Hepatic stellate cell (primary cell): ENCODE measurements around the gene OXTR.
A peak's percentile ranks its signal among the peaks of the same experiment; 100 is the strongest.

Experiments used
- DNase-seq: peaks from one replicate; pipeline ENCODE4 v3.0.0; 2011; ENCODE audit warnings: low spot score

OXTR gene

GRCh38 chr3:8767667-8768363 is 1.6 kb downstream of the OXTR start:
- peak; percentile 41 for DNase-seq

- no peak for DNase-seq
Measured at GRCh38 chr3:8767256-8767666, 2.2 kb downstream of the OXTR start.

GRCh38 chr3:8766148-8766547 is 3.3 kb downstream of the OXTR start:
- no peak for DNase-seq

- DNase-seq: no peak
Measured at GRCh38 chr3:8765528-8765927, 3.9 kb downstream of the OXTR start.

GRCh38 chr3:8764528-8764927 is 4.9 kb downstream of the OXTR start:
- DNase-seq: no peak

- no peak for DNase-seq
Measured at GRCh38 chr3:8762607-8763377, 6.6 kb downstream of the OXTR start.

- DNase-seq: no peak
Measured at GRCh38 chr3:8761866-8762265, 7.5 kb downstream of the OXTR start.

- no peak for DNase-seq
Measured at GRCh38 chr3:8760506-8760905, 8.9 kb downstream of the OXTR start.

GRCh38 chr3:8760091-8760490 is 9.3 kb downstream of the OXTR start:
- no peak for DNase-seq

GRCh38 chr3:8759038-8759707 is 10.2 kb downstream of the OXTR start:
- DNase-seq: no peak

- DNase-seq: no peak
Measured at GRCh38 chr3:8757551-8758518, 11.6 kb downstream of the OXTR start.

GRCh38 chr3:8756671-8757070 is 12.7 kb downstream of the OXTR start:
- DNase-seq: no peak

GRCh38 chr3:8755564-8756237 is 13.7 kb downstream of the OXTR start:
- no peak for DNase-seq

GRCh38 chr3:8755097-8755496 is 14.3 kb downstream of the OXTR start:
- no peak for DNase-seq

- no peak for DNase-seq
Measured at GRCh38 chr3:8752832-8753231, 16.6 kb downstream of the OXTR start.

- DNase-seq: no peak
Measured at GRCh38 chr3:8749316-8749715, 20.1 kb downstream of the OXTR start.

GRCh38 chr3:8746780-8747345 is 22.6 kb downstream of the OXTR start:
- DNase-seq: no peak

GRCh38 chr3:8745619-8746370 is 23.6 kb downstream of the OXTR start:
- DNase-seq: no peak

- no peak for DNase-seq
Measured at GRCh38 chr3:8743911-8744310, 25.5 kb downstream of the OXTR start.

- DNase-seq: no peak
Measured at GRCh38 chr3:8743021-8743601, 26.3 kb downstream of the OXTR start.
